Pulmonary artery endothelial cell (primary cell): ENCODE results near the gene MYOM3. TPM values are rescaled to one million over a fixed set of nuclear protein-coding genes. Genes with fewer than 3 reads are reported as not detected.

Source experiments
- total RNA-seq: library from RNA; depleted of rRNA; stranded (reverse); fragments of >200 nt; gene quantifications from 2 replicates; pipeline ENCODE4 v1.2.3, GENCODE V29; 2014

MYOM3 gene
- total RNA-seq, 1 donor from 2014 or later, result 0.13 TPM

Other genes starting within 250 kb of the MYOM3 start
- 8.6 and 11.9 TPM in 2 replicates for gene FUCA1, start 243.8 kb downstream of the MYOM3 start, total RNA-seq
- gene CNR2, start 198.8 kb downstream of the MYOM3 start, total RNA-seq, result not detected in 2 replicates
- gene PNRC2, start 152.3 kb downstream of the MYOM3 start, total RNA-seq, result 105 and 149 TPM in 2 replicates
- gene SRSF10, start 131.8 kb downstream of the MYOM3 start, total RNA-seq, result 91.4 and 139 TPM in 2 replicates
- not detected in 2 replicates for gene IL22RA1, start 31.0 kb upstream of the MYOM3 start, total RNA-seq
- gene IFNLR1, start 75.2 kb upstream of the MYOM3 start, total RNA-seq, result not detected in 2 replicates
- gene GRHL3, start 207.2 kb upstream of the MYOM3 start, total RNA-seq, result not detected in 2 replicates